H1 (cell line): Measurements from ENCODE around the gene DCK. TPM values are rescaled to one million over a fixed set of nuclear protein-coding genes. Genes with fewer than 3 reads are reported as not detected.
A peak's percentile ranks its signal among the peaks of the same experiment; 100 is the strongest.

ENCODE experiments used
- RAD21 ChIP-seq, 2 experiments: IDR thresholded peaks in 1 of 2; conservative IDR thresholded peaks in 1 of 2; 2 replicates each; pipeline ENCODE4 v1.6.1; 2011; ENCODE audit warnings: low read depth in 2 of 2, low read length in 2 of 2, improper control_type of control experiment in 1 of 2, inconsistent platforms in 1 of 2, mild to moderate bottlenecking in 1 of 2, moderate library complexity in 1 of 2
- polyA plus RNA-seq, 7 experiments: library from polyadenylated mRNA; depleted of rRNA in 3 of 7; stranded (reverse) in 5 of 7; unstranded in 2 of 7; fragments of >200 nt in 5 of 7; fragments of 200-250 nt in 2 of 7; gene quantifications; 1 replicate in 5 of 7; 2 replicates in 1 of 7; 4 replicates in 1 of 7; pipeline versions ENCODE4 v1.2.1 to v1.2.3, GENCODE V29; 2011 to 2013; ENCODE audit warnings: missing spikeins in 2 of 7, mixed read lengths in 2 of 7
- total RNA-seq: library from RNA; stranded (reverse); fragmentation: NEBNext Ultra II Directional; extraction: Animal tissue kit (Norgen Biotek cat#: 25700); gene quantifications from 2 replicates; pipeline ENCODE4 v1.2.1, GENCODE V29; 2021
- TF ChIP-seq, protein P1 (sequence below): fragments of 300-600 bp; sonication (generic); IDR thresholded peaks from 2 replicates; pipeline ENCODE4 v1.7.1; 2012; ENCODE audit warnings: low read length, moderate library complexity, mild to moderate bottlenecking, inconsistent platforms; ENCODE audit not compliant: insufficient replicate concordance
- TF ChIP-seq, protein P2 (sequence below), 3 experiments: IDR thresholded peaks; 1 replicate in 2 of 3; 2 replicates in 1 of 3; pipeline versions ENCODE4 v1.5.1 to v1.6.1; 2011; ENCODE audit warnings: low read length in 3 of 3, mild to moderate bottlenecking in 3 of 3, inconsistent platforms in 2 of 3, low read depth in 1 of 3, moderate library complexity in 1 of 3; ENCODE audit not compliant: insufficient read depth in 1 of 3; ENCODE audit errors: control extremely low read depth in 1 of 3

The DCK gene
- total and polyA plus RNA-seq, 2 of the 8 experiments (the other 6 are each of a cell fraction or from before 2014, with no cell fraction given), result 4.8 to 18.1 TPM

DNA sequence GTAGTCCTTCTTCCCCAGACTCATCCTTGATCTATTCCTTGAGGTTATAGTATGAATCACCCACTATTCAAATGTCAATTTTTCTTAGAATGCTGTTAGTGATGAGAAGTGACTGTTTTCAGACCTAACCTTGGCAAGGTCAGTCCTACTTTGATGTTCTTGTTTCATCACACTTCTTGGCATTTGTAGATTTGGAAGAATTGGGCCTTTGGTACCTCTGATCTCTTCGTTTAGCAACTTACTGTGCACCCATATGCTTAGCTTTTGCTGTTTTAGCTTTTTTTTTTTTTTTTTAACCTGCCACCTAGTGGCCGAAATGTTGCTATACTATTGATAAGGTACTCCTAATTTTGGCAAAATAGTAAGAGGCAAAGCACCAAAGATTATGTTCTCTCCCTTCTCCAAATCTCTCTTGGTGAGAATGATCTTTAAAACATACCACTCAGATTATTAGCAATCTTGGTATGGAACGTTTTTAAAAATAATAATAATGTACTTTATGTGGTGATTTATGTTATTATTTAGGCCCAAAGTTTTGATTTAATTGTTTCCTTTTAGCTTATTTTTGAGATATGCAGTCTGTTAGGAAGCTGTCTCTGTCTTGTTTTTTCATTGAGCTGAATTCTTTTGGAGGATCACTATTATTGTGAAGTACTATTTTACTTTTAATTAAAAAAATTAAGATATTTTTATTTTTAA, 16.6 kb downstream of the DCK start (continued):
- TF ChIP-seq, protein P1, sequence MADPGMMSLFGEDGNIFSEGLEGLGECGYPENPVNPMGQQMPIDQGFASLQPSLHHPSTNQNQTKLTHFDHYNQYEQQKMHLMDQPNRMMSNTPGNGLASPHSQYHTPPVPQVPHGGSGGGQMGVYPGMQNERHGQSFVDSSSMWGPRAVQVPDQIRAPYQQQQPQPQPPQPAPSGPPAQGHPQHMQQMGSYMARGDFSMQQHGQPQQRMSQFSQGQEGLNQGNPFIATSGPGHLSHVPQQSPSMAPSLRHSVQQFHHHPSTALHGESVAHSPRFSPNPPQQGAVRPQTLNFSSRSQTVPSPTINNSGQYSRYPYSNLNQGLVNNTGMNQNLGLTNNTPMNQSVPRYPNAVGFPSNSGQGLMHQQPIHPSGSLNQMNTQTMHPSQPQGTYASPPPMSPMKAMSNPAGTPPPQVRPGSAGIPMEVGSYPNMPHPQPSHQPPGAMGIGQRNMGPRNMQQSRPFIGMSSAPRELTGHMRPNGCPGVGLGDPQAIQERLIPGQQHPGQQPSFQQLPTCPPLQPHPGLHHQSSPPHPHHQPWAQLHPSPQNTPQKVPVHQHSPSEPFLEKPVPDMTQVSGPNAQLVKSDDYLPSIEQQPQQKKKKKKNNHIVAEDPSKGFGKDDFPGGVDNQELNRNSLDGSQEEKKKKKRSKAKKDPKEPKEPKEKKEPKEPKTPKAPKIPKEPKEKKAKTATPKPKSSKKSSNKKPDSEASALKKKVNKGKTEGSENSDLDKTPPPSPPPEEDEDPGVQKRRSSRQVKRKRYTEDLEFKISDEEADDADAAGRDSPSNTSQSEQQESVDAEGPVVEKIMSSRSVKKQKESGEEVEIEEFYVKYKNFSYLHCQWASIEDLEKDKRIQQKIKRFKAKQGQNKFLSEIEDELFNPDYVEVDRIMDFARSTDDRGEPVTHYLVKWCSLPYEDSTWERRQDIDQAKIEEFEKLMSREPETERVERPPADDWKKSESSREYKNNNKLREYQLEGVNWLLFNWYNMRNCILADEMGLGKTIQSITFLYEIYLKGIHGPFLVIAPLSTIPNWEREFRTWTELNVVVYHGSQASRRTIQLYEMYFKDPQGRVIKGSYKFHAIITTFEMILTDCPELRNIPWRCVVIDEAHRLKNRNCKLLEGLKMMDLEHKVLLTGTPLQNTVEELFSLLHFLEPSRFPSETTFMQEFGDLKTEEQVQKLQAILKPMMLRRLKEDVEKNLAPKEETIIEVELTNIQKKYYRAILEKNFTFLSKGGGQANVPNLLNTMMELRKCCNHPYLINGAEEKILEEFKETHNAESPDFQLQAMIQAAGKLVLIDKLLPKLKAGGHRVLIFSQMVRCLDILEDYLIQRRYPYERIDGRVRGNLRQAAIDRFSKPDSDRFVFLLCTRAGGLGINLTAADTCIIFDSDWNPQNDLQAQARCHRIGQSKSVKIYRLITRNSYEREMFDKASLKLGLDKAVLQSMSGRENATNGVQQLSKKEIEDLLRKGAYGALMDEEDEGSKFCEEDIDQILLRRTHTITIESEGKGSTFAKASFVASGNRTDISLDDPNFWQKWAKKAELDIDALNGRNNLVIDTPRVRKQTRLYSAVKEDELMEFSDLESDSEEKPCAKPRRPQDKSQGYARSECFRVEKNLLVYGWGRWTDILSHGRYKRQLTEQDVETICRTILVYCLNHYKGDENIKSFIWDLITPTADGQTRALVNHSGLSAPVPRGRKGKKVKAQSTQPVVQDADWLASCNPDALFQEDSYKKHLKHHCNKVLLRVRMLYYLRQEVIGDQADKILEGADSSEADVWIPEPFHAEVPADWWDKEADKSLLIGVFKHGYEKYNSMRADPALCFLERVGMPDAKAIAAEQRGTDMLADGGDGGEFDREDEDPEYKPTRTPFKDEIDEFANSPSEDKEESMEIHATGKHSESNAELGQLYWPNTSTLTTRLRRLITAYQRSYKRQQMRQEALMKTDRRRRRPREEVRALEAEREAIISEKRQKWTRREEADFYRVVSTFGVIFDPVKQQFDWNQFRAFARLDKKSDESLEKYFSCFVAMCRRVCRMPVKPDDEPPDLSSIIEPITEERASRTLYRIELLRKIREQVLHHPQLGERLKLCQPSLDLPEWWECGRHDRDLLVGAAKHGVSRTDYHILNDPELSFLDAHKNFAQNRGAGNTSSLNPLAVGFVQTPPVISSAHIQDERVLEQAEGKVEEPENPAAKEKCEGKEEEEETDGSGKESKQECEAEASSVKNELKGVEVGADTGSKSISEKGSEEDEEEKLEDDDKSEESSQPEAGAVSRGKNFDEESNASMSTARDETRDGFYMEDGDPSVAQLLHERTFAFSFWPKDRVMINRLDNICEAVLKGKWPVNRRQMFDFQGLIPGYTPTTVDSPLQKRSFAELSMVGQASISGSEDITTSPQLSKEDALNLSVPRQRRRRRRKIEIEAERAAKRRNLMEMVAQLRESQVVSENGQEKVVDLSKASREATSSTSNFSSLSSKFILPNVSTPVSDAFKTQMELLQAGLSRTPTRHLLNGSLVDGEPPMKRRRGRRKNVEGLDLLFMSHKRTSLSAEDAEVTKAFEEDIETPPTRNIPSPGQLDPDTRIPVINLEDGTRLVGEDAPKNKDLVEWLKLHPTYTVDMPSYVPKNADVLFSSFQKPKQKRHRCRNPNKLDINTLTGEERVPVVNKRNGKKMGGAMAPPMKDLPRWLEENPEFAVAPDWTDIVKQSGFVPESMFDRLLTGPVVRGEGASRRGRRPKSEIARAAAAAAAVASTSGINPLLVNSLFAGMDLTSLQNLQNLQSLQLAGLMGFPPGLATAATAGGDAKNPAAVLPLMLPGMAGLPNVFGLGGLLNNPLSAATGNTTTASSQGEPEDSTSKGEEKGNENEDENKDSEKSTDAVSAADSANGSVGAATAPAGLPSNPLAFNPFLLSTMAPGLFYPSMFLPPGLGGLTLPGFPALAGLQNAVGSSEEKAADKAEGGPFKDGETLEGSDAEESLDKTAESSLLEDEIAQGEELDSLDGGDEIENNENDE, result peak; percentile 24
- peak; percentile 24 to 42; a peak in 3 of 4 replicates for TF ChIP-seq RAD21 (IDR thresholded peaks at IDR 0.05 in 1 of 2, conservative IDR thresholded peaks at IDR 0.05 in 1 of 2; ENCODE audit: low read depth in 2 of 2, low read length in 2 of 2)
- TF ChIP-seq, protein P2, sequence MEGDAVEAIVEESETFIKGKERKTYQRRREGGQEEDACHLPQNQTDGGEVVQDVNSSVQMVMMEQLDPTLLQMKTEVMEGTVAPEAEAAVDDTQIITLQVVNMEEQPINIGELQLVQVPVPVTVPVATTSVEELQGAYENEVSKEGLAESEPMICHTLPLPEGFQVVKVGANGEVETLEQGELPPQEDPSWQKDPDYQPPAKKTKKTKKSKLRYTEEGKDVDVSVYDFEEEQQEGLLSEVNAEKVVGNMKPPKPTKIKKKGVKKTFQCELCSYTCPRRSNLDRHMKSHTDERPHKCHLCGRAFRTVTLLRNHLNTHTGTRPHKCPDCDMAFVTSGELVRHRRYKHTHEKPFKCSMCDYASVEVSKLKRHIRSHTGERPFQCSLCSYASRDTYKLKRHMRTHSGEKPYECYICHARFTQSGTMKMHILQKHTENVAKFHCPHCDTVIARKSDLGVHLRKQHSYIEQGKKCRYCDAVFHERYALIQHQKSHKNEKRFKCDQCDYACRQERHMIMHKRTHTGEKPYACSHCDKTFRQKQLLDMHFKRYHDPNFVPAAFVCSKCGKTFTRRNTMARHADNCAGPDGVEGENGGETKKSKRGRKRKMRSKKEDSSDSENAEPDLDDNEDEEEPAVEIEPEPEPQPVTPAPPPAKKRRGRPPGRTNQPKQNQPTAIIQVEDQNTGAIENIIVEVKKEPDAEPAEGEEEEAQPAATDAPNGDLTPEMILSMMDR (IDR thresholded peaks at IDR 0.05; ENCODE audit: control extremely low read depth in 1 of 3, insufficient read depth in 1 of 3, low read depth in 1 of 3, low read length in 3 of 3), result peak in 2 of 3 experiments; percentile 21 to 58; a peak in 2 of 4 replicates
